Lower leg skin (tissue), 4 donors: ENCODE measurements around the gene SGO2. TPM values are rescaled to one million over a fixed set of nuclear protein-coding genes. Genes with fewer than 3 reads are reported as not detected.

Experiments
- DNase-seq, 2 donors: peaks; one replicate each; pipeline ENCODE4 v3.0.0-alpha.2; 2019; ENCODE audit warnings: low spot score in 2 of 2
- H3K4me3 ChIP-seq: fragments of 200-600 bp; sonication (generic); 2 replicates; pipeline ENCODE4 v1.5.1; 2017; ENCODE audit warnings: mild to moderate bottlenecking, low read depth; ENCODE audit not compliant: poor library complexity, severe bottlenecking
- POLR2A ChIP-seq, 2 donors: fragments of 450-650 bp; IDR thresholded peaks; one replicate each; pipeline ENCODE4 v1.6.1; 2016 to 2017; ENCODE audit warnings: antibody characterized with exemption in 2 of 2, mild to moderate bottlenecking in 1 of 2, moderate library complexity in 1 of 2
- WGBS, 2 donors: methylation state at CpG; one replicate each; pipeline ENCODE4 v1.1.5; 2018; 5-methylcytosine and 5-hydroxymethylcytosine counted together
- intact Hi-C: fragments of 100-400 bp; cut with DNase I; formaldehyde crosslinking; loops from one replicate; pipeline ENCODE4 v1.15.0; 2023; ENCODE audit warnings: low total_unique reads
- total RNA-seq, 4 donors: library from RNA; depleted of rRNA; stranded (reverse); fragments of >200 nt; gene quantifications; one replicate each; pipeline ENCODE4 v1.1.0, GENCODE V29; 2016
- TF ChIP-seq, protein P1 (sequence below), 3 donors: fragments of 450-650 bp; IDR thresholded peaks; one replicate each; pipeline ENCODE4 v1.5.1; 2016; ENCODE audit warnings: antibody characterized with exemption in 3 of 3, mild to moderate bottlenecking in 3 of 3, moderate library complexity in 2 of 3

Gene SGO2
- total RNA-seq, 4 donors from 2014 or later: 0.57 to 3.5 (median 1.5) TPM

DNA sequence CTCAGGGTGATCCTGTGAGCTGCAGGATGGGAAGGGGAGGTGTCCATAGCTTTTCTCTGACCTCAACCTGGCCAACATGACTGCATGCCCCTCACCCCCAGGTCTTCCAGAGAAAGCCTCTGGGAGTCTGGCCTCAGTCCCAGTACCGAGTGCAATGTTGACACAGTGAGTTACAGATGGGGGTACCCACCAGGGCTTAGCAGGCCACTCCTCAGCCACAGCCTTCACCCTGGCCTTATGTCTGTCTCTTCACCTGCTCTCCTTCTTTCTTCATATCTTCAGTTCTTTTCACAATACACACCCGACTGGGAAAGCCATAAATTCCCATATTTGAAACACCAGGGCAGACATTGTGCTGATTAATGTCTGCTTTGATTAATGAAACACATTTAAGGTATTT, 93.3 kb downstream of the SGO2 start:
- no peak for DNase-seq
- TF ChIP-seq, protein P1, sequence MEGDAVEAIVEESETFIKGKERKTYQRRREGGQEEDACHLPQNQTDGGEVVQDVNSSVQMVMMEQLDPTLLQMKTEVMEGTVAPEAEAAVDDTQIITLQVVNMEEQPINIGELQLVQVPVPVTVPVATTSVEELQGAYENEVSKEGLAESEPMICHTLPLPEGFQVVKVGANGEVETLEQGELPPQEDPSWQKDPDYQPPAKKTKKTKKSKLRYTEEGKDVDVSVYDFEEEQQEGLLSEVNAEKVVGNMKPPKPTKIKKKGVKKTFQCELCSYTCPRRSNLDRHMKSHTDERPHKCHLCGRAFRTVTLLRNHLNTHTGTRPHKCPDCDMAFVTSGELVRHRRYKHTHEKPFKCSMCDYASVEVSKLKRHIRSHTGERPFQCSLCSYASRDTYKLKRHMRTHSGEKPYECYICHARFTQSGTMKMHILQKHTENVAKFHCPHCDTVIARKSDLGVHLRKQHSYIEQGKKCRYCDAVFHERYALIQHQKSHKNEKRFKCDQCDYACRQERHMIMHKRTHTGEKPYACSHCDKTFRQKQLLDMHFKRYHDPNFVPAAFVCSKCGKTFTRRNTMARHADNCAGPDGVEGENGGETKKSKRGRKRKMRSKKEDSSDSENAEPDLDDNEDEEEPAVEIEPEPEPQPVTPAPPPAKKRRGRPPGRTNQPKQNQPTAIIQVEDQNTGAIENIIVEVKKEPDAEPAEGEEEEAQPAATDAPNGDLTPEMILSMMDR (IDR thresholded peaks at IDR 0.05): no peak
- TF ChIP-seq POLR2A (IDR thresholded peaks at IDR 0.05): no peak
- 55 to 60% methylated on average over 2 of the region's 2 CpGs for WGBS, 2 donors
- H3K4me3 ChIP-seq: no peak overlapping the region
- intact Hi-C loops: no loop called here

GRCh38 chr2:200620606-200621390, 94.8 kb downstream of the SGO2 start:
- 88% methylated on average over 7 of the region's 7 CpGs for WGBS, 2 donors
- no peak for DNase-seq
- H3K4me3 ChIP-seq: no peak overlapping the region
- intact Hi-C loops: no loop called here
- TF ChIP-seq, protein P1 (IDR thresholded peaks at IDR 0.05): no peak
- TF ChIP-seq POLR2A (IDR thresholded peaks at IDR 0.05): no peak

- intact Hi-C loops: no loop called here
- 72 to 82% methylated on average over 1 of the region's 1 CpG for WGBS, 2 donors
- TF ChIP-seq, protein P1 (IDR thresholded peaks at IDR 0.05): no peak
- no peak for TF ChIP-seq POLR2A (IDR thresholded peaks at IDR 0.05)
- no peak overlapping the region for H3K4me3 ChIP-seq
- DNase-seq: no peak
Observed at GRCh38 chr2:200622106-200622505, 96.1 kb downstream of the SGO2 start.

DNA sequence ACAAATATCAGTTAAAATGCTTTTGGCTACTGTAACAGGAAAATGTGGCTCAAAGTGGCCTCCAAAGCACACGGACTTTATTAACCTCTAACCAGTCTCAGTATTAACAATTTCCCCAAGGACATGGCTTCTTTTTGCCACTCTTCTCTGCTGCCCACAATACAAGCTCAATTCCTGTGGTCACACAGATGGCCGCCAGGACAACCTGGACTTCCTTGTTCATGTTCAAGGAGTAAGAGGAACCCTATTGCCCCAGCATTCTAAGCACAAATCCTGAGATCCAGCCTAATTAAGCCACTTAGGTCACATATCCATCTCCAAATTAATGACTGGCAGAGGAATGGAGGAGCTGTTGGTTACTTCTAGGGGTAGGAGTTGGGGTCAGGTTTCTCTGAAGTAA, 98.0 kb downstream of the SGO2 start:
- TF ChIP-seq, protein P1 (IDR thresholded peaks at IDR 0.05): no peak
- TF ChIP-seq POLR2A (IDR thresholded peaks at IDR 0.05): no peak
- 78 to 83% methylated on average over 2 of the region's 2 CpGs for WGBS, 2 donors
- no peak overlapping the region for H3K4me3 ChIP-seq
- intact Hi-C loops: no loop called here
- DNase-seq: no peak

DNA sequence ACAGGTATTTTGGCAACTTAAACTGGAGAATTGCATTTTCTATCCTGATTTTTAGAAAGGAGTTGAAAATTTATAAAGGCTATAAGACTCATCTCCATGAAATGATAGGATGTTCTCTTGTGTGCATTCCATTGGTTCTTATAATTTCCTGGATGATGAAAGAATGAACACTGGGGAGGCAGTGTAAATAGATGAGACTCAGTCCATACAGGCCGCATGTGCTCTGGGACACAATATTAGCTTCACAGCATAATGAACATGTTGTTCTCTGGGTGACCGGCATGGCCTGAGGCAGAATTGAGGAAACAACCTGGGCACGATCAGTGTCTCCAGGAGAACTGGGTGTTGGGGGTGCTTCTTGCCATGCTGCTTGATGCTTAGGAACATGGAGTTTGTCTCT, 98.7 kb downstream of the SGO2 start:
- TF ChIP-seq, protein P1 (IDR thresholded peaks at IDR 0.05): no peak
- no peak for TF ChIP-seq POLR2A (IDR thresholded peaks at IDR 0.05)
- 88 to 93% methylated on average over 3 of the region's 3 CpGs for WGBS, 2 donors

DNA sequence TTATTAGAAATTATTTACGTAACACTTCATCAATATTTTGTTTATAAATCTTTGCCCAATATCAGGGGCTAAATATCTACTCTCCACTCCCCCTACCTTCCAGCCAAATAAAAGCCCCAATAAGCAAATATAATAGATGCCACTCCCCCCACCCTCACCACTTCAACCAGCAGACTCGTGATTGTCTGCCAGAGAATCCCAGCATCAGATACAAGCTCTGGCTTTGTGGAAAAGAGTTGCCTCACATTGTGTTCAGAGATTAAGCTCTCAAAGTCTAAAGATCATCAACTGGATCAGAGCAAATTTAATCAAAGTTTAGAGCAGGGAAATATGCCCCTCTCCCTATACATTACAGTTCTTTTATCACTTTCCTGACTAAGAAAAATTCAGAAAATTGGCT, 99.3 kb downstream of the SGO2 start:
- TF ChIP-seq POLR2A (IDR thresholded peaks at IDR 0.05): no peak
- TF ChIP-seq, protein P1 (IDR thresholded peaks at IDR 0.05): no peak
- WGBS, 2 donors: 73 to 79% methylated on average over 2 of the region's 2 CpGs
- DNase-seq: no peak
- intact Hi-C loops: no loop called here
- no peak overlapping the region for H3K4me3 ChIP-seq

More for the DNA sequence above, 98.7 kb downstream of the SGO2 start:
- DNase-seq: no peak
- intact Hi-C loops: no loop called here
- H3K4me3 ChIP-seq: no peak overlapping the region
